Astrocyte (in vitro differentiated cells and primary cell): ENCODE data around the gene NCAM1. TPM values are rescaled to one million over a fixed set of nuclear protein-coding genes. Genes with fewer than 3 reads are reported as not detected.

ENCODE experiments used
- DNase-seq: peaks from one replicate; pipeline ENCODE4 v3.0.0-alpha.2; 2010; ENCODE audit warnings: low read depth
- FAIRE-seq: peaks from 2 replicates; lab custom pipeline; 2011; peaks lifted over from hg19 to GRCh38; lab: Jason Lieb, UNC
- H2AFZ ChIP-seq: 2 replicates; pipeline ENCODE4 v1.6.0; 2012; ENCODE audit warnings: low read depth, low read length, inconsistent platforms
- H3K27ac ChIP-seq: 2 replicates; pipeline ENCODE4 v1.5.1; 2011; ENCODE audit warnings: low read depth, low read length, inconsistent platforms
- H3K27me3 ChIP-seq: 2 replicates; pipeline ENCODE4 v1.6.0; 2011; ENCODE audit warnings: low read length, inconsistent platforms; ENCODE audit not compliant: insufficient read depth
- H3K36me3 ChIP-seq: 2 replicates; pipeline ENCODE4 v1.5.1; 2011; ENCODE audit warnings: low read length, inconsistent platforms; ENCODE audit not compliant: insufficient read depth
- H3K4me1 ChIP-seq: 2 replicates; pipeline ENCODE4 v1.5.1; 2011; ENCODE audit warnings: low read length, inconsistent platforms; ENCODE audit not compliant: insufficient read depth
- H3K4me2 ChIP-seq: 2 replicates; pipeline ENCODE4 v1.6.0; 2012; ENCODE audit warnings: low read length, inconsistent platforms
- H3K4me3 ChIP-seq: 2 replicates; pipeline ENCODE4 v1.5.1; 2011; ENCODE audit warnings: low read depth, mild to moderate bottlenecking, low read length, inconsistent platforms; ENCODE audit not compliant: insufficient read depth
- H3K79me2 ChIP-seq: 2 replicates; pipeline ENCODE4 v1.6.0; 2012; ENCODE audit warnings: mild to moderate bottlenecking, low read length, inconsistent platforms; ENCODE audit not compliant: insufficient read depth
- H3K9ac ChIP-seq: 2 replicates; pipeline ENCODE4 v1.6.0; 2012; ENCODE audit warnings: mild to moderate bottlenecking, low read length, inconsistent platforms
- H3K9me3 ChIP-seq: 2 replicates; pipeline ENCODE4 v1.5.1; 2012; ENCODE audit warnings: low read depth, mild to moderate bottlenecking, low read length, inconsistent platforms; ENCODE audit not compliant: insufficient read depth
- H4K20me1 ChIP-seq: 2 replicates; pipeline ENCODE4 v1.6.0; 2012; ENCODE audit warnings: low read length, inconsistent platforms; ENCODE audit not compliant: insufficient read depth
- H3K27ac Mint-ChIP-seq: one replicate; pipeline ENCODE4 v1.8.0; 2021; ENCODE audit warnings: mild to moderate bottlenecking, mixed read lengths; ENCODE audit not compliant: unreplicated experiment
- H3K27me3 Mint-ChIP-seq: one replicate; pipeline ENCODE4 v1.8.0; 2021; ENCODE audit warnings: low read depth, mixed read lengths; ENCODE audit not compliant: unreplicated experiment
- H3K36me3 Mint-ChIP-seq: one replicate; pipeline ENCODE4 v1.8.0; 2021; ENCODE audit warnings: low read depth, mixed read lengths; ENCODE audit not compliant: unreplicated experiment
- H3K4me1 Mint-ChIP-seq: one replicate; pipeline ENCODE4 v1.8.0; 2021; ENCODE audit warnings: low read depth, mixed read lengths; ENCODE audit not compliant: unreplicated experiment
- H3K4me3 Mint-ChIP-seq: one replicate; pipeline ENCODE4 v1.8.0; 2021; ENCODE audit warnings: mild to moderate bottlenecking, moderate library complexity, mixed read lengths; ENCODE audit not compliant: unreplicated experiment
- H3K9me3 Mint-ChIP-seq: one replicate; pipeline ENCODE4 v1.8.0; 2021; ENCODE audit warnings: mild to moderate bottlenecking, mixed read lengths; ENCODE audit not compliant: unreplicated experiment
- CTCF ChIP-seq: IDR thresholded peaks from 2 replicates; pipeline ENCODE4 v1.5.1; 2011; ENCODE audit warnings: low read depth, mild to moderate bottlenecking, inconsistent platforms, low read length, moderate library complexity; ENCODE audit not compliant: insufficient read depth
- EZH2 ChIP-seq: IDR thresholded peaks from 2 replicates; pipeline ENCODE4 v1.6.1; 2012; ENCODE audit warnings: mild to moderate bottlenecking, low read length, inconsistent platforms; ENCODE audit not compliant: insufficient read depth
- total RNA-seq: library from RNA; stranded (reverse); gene quantifications from 2 replicates; pipeline ENCODE4 v1.2.1, GENCODE V29; 2021

NCAM1 gene
- total RNA-seq, 1 donor from 2014 or later: 17.4 TPM

- Mint-ChIP-seq H3K27me3 (peaks cover 2% of the 10 kb centered on the region), H3K27ac (no peak overlapping the region), H3K9me3 (peaks cover 6% of the 10 kb centered on the region), H3K4me1 (peaks cover 2% of the 10 kb centered on the region), H3K36me3 (peaks cover 3% of the 10 kb centered on the region), H3K4me3 (no peak overlapping the region)
- FAIRE-seq (no peak), DNase-seq (no peak)
- H3K4me2 ChIP-seq: no peak overlapping the region
- no peaks in the 10 kb centered on the region for H3K36me3 ChIP-seq
- H3K9me3 ChIP-seq: no peaks in the 10 kb centered on the region
- no peaks in the 10 kb centered on the region for H3K79me2 ChIP-seq
- no peak overlapping the region for H3K27ac ChIP-seq
- no peaks in the 10 kb centered on the region for H4K20me1 ChIP-seq
- no peaks in the 10 kb centered on the region for H3K4me1 ChIP-seq
- no peak overlapping the region for H3K9ac ChIP-seq
- no peaks in the 10 kb centered on the region for H3K27me3 ChIP-seq
- TF ChIP-seq EZH2 (no peak), CTCF (no peak)
- no peak overlapping the region for H2AFZ ChIP-seq
- H3K4me3 ChIP-seq: no peak overlapping the region
Observed at GRCh38 chr11:113001709-113002108, 40.5 kb downstream of the NCAM1 start.

- no peak overlapping the region for H3K4me2 ChIP-seq
Observed at GRCh38 chr11:113006896-113007445, 45.8 kb downstream of the NCAM1 start.

More at GRCh38 chr11:113006896-113007445, 45.8 kb downstream of the NCAM1 start:
- DNase-seq (peak; percentile 22), FAIRE-seq (no peak)
- H3K36me3 ChIP-seq: no peaks in the 10 kb centered on the region
- no peaks in the 10 kb centered on the region for H3K27me3 ChIP-seq
- H3K27ac ChIP-seq: no peak overlapping the region
- H3K4me1 ChIP-seq: no peaks in the 10 kb centered on the region
- Mint-ChIP-seq H3K4me1 (no peaks in the 10 kb centered on the region), H3K27me3 (peaks cover 2% of the 10 kb centered on the region), H3K4me3 (no peak overlapping the region), H3K9me3 (peaks cover 8% of the 10 kb centered on the region), H3K27ac (no peak overlapping the region), H3K36me3 (peaks cover 3% of the 10 kb centered on the region)
- no peak overlapping the region for H3K4me3 ChIP-seq
- no peak overlapping the region for H3K9ac ChIP-seq
- no peak overlapping the region for H2AFZ ChIP-seq
- TF ChIP-seq EZH2 (no peak), CTCF (no peak)
- H3K9me3 ChIP-seq: no peaks in the 10 kb centered on the region
- no peaks in the 10 kb centered on the region for H4K20me1 ChIP-seq
- no peaks in the 10 kb centered on the region for H3K79me2 ChIP-seq
